Endometrium (tissue), 2 donors: Measurements from ENCODE around the gene CNTN3.

Experiments used
- FAIRE-seq: peaks from 2 replicates; lab custom pipeline; 2012; peaks lifted over from hg19 to GRCh38; lab: Jason Lieb, UNC
- donor health status: control.
- donor health status: control.

Gene CNTN3

DNA sequence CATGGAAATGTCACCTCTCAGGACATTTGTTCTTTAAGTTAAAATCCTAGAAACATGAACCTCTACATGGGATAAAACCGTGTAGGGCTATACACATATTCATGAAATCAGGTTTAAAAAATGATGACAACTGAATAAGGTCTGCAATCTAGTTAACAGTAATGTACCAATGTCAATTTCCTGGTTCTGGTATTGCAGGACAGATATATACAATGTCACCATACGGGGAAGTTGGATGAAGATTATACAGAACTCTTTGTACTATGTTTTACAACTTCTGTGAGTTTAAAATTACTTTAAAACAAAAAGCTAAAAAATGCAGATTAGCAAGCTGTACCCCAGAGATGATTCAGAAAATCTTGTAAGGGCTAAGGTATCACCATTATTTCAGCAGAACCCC, 6.7 kb downstream of the CNTN3 start:
- FAIRE-seq = no peak

GRCh38 chr3:74606996-74607395, 7.5 kb downstream of the CNTN3 start:
- FAIRE-seq = no peak

DNA sequence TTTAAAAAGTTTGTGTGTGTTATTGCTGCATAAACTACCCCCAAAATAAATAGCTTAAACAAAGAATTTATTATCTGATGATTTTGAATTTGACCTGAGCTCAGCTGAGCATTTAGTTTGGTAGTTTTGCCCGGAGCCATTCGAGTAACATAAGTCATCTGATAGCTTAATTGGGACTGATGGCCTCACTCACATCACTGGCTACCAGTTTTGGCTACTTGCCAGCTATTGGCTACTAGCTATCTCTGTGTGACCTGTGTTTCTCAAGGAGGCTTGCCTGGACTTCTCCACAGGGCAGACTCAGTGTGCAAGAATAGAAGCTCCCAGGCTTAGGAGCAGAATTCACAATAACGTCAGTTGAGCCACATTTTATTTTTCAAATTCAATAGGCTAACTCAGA, 9.0 kb downstream of the CNTN3 start:
- FAIRE-seq = no peak

- FAIRE-seq = no peak
Observed at GRCh38 chr3:74603292-74603691, 11.2 kb downstream of the CNTN3 start.

DNA sequence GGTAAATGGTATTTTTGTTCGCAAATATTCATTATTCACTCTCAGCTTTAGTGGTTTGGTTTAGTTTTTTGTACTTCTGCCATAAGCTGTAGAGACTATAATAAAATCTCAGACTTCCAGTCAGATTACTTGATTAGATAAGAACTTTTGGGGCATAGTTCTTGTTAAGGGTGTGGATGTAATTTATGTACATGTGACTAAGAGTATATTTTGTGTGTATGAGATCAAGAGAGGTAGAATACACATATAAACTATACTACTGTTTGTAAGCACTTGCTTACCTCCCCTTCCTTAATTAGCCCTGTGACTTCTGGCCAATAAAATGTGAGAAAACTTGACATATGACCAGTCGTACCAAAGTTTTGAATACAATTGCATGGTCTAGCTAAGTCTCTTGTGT, 12.0 kb downstream of the CNTN3 start:
- FAIRE-seq = no peak

- FAIRE-seq = no peak
Observed at GRCh38 chr3:74601793-74602192, 12.7 kb downstream of the CNTN3 start.

DNA sequence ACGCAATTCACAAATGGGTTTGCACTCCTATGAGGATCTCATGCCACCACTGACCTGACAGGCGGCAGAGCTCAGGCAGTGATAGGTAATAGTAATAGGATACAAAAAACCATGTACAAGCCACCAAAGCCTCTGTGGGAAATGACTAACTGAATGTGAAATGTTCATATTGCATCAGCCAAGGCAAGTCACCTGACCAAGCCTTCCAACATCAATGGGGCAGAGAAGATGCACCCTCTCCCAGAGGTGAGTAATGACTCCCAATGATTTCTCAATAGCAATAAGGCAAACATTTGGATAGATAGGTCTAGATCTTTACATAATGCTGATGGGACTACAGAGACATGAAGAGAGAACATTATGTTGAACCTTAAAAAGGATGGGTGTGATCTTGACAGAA, 14.9 kb downstream of the CNTN3 start:
- FAIRE-seq = no peak

DNA sequence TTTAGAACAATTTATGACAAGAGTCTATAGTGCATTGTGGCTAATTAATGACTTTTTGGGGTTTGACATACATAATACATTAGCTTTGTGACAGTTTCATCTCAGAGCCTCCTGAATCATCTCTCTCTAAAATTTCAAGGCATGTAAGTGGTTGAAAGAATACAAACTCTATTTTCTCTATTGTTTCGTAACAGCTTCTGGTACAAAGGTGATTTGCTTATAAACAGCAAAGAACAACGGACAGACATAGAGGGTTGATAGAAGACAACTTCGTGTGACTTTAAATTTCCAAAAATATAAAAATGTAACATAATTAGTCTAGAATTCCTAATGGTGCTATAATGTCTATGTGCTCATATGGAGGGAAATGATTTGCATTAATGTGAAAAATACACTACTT, 21.3 kb downstream of the CNTN3 start:
- FAIRE-seq = no peak

DNA sequence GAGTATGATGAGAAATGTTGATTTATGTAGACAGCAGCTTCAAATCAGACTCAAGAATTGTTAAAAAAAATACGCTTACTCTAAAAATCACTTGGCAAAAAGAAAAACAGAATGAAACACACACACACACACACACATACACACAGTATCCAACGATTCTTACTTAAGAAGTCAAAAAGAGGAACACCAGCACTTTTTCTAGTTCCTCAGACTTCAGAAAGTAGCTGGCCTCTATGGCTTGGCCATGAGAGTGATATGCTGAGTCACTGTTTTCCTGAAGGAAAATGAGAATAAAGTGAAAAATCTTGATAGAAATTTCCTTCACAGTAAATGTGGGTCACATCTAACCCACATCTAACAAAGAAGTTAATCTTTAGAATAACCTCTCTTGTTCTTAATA, 22.1 kb downstream of the CNTN3 start:
- FAIRE-seq = no peak

DNA sequence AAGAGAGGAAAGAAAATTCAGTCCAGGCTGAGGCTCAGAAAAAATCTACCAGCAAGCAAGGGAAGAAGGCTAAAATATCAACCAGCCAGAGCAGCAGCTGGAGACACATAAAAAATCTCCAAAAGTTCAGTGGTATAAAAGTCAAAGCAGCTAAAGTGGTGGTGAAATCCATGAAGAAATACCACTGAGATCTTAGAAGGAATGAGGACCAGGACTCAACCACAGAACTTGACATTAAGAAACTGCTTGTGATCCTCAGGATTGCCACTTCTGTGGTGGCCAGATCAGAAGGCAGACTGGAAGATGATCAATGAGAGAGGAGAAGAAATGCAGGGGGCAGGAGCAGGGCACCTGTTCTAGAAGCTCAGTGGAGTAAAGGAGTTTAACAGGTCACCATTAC, 22.5 kb downstream of the CNTN3 start:
- no peak for FAIRE-seq

DNA sequence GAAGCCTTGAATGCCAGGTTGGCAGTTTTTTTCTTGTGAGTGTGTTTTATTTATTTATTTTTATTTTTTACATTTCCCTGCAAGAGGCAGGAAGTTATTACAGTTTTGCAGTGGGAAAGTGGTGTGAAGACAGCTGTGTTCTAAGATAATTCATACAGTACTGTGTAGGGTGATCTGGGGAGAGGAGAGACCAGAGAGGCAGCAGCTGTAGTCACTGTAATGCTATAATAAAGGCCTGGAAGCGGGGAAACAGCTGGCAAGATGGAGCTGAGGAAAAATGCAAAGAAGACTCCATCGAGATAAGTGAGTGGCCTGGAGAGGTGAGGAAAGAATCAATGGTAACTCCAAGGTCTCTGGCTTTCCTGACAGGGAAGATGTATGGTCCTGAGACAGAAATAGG, 23.1 kb downstream of the CNTN3 start:
- FAIRE-seq = no peak

DNA sequence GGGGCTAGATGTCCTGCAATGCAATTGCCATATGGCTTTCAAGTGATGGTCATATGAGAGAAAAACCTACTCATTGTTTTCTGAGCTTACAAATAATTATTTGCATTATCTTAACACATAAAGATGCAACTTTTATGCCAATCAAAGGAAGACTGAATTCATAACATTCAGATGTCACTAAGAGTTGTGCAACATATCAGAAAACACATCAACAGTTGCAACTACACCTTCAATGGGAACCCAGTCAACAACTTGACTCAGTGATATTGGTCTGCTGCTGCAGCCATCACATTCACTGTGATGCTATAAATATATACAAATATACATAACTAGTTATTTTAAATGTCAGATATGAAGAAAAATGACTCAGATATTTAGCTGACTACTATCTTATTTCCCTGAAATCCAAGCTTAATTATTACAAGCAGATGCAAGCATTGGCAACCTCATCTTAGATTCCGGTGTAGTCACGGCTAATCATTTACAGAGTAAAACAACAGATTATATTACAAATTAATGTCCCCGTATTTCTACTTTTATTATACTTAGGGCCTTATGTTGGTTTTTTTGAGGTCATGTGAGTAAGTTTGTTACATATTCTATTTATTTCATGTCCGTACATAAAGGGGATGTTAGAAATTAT, 23.7 kb downstream of the CNTN3 start:
- FAIRE-seq = no peak

GRCh38 chr3:74584782-74585181, 29.7 kb downstream of the CNTN3 start:
- no peak for FAIRE-seq

- FAIRE-seq = no peak
Observed at GRCh38 chr3:74582982-74583381, 31.5 kb downstream of the CNTN3 start.

- no peak for FAIRE-seq
Observed at GRCh38 chr3:74575857-74576256, 38.6 kb downstream of the CNTN3 start.

DNA sequence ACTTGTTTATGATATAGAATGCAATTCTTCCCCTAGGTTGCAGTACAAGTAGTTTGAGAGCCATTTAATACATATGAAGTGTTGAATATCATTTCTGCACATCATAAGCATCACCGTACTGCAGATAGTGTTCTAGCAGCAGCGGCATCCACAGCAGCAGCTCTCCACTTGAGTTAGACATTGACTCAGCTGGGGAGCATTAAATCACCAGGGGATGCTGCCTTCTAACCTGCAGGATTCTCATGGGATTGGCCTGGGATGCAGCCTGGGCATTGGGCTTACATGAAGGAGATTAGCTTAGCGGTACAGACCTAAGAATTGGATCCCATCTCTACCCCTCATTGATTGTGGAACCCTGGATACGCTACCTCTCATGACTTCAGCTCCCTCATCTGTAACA, 43.3 kb downstream of the CNTN3 start:
- FAIRE-seq = no peak
